ENCODE results near the gene EIPR1.
"Not testable (repeated sequence)": the region's sequence is repeated elsewhere in the genome, so short reads cannot be mapped to it uniquely, and the experiment has no call there.

The EIPR1 gene

GRCh38 chr2:3212061-3212362 is 165.6 kb downstream of the EIPR1 start:
- no peak for TF ChIP-seq POLR2A (IDR thresholded peaks at IDR 0.05; ENCODE audit: low read depth, low read length)
- no peak for FAIRE-seq
- no peak for DNase-seq (ENCODE audit: insufficient read length, low spot score)

GRCh38 chr2:3211256-3212060 is 166.2 kb downstream of the EIPR1 start:
- TF ChIP-seq POLR2A (IDR thresholded peaks at IDR 0.05; ENCODE audit: low read depth, low read length), result no peak
- no peak for FAIRE-seq

GRCh38 chr2:3210257-3210656 is 167.4 kb downstream of the EIPR1 start:
- FAIRE-seq (no peak), DNase-seq (ENCODE audit: insufficient read length, low spot score) (no peak)
- TF ChIP-seq POLR2A (IDR thresholded peaks at IDR 0.05; ENCODE audit: low read depth, low read length), result no peak

More at GRCh38 chr2:3211256-3212060, 166.2 kb downstream of the EIPR1 start:
- no peak for DNase-seq (ENCODE audit: insufficient read length, low spot score)

- no peak for DNase-seq (ENCODE audit: insufficient read length, low spot score)
- TF ChIP-seq POLR2A (IDR thresholded peaks at IDR 0.05; ENCODE audit: low read depth, low read length), result no peak
- no peak for FAIRE-seq
Observed at GRCh38 chr2:3209258-3209657, 168.4 kb downstream of the EIPR1 start.

- DNase-seq (ENCODE audit: insufficient read length, low spot score), result no peak
- no peak for TF ChIP-seq POLR2A (IDR thresholded peaks at IDR 0.05; ENCODE audit: low read depth, low read length)
- no peak for FAIRE-seq
Observed at GRCh38 chr2:3208591-3208990, 169.0 kb downstream of the EIPR1 start.

GRCh38 chr2:3208179-3208578 is 169.4 kb downstream of the EIPR1 start:
- TF ChIP-seq POLR2A (IDR thresholded peaks at IDR 0.05; ENCODE audit: low read depth, low read length), result no peak
- FAIRE-seq (no peak), DNase-seq (ENCODE audit: insufficient read length, low spot score) (no peak)

GRCh38 chr2:3207091-3207491 is 170.5 kb downstream of the EIPR1 start:
- TF ChIP-seq POLR2A (IDR thresholded peaks at IDR 0.05; ENCODE audit: low read depth, low read length), result no peak
- DNase-seq (ENCODE audit: insufficient read length, low spot score) (no peak), FAIRE-seq (no peak)

GRCh38 chr2:3205845-3206244 is 171.8 kb downstream of the EIPR1 start:
- DNase-seq (ENCODE audit: insufficient read length, low spot score), result no peak
- TF ChIP-seq POLR2A (IDR thresholded peaks at IDR 0.05; ENCODE audit: low read depth, low read length), result no peak
- FAIRE-seq, result no peak

- no peak for TF ChIP-seq POLR2A (IDR thresholded peaks at IDR 0.05; ENCODE audit: low read depth, low read length)
- DNase-seq (ENCODE audit: insufficient read length, low spot score) (no peak), FAIRE-seq (no peak)
Observed at GRCh38 chr2:3204031-3204821, 173.4 kb downstream of the EIPR1 start.

GRCh38 chr2:3203497-3204019 is 174.1 kb downstream of the EIPR1 start:
- no peak for FAIRE-seq
- no peak for DNase-seq (ENCODE audit: insufficient read length, low spot score)
- TF ChIP-seq POLR2A (IDR thresholded peaks at IDR 0.05; ENCODE audit: low read depth, low read length), result no peak

GRCh38 chr2:3202926-3203325 is 174.7 kb downstream of the EIPR1 start:
- TF ChIP-seq POLR2A (IDR thresholded peaks at IDR 0.05; ENCODE audit: low read depth, low read length), result no peak
- DNase-seq (ENCODE audit: insufficient read length, low spot score), result no peak
- no peak for FAIRE-seq

GRCh38 chr2:3201281-3201680 is 176.3 kb downstream of the EIPR1 start:
- DNase-seq (ENCODE audit: insufficient read length, low spot score) (no peak), FAIRE-seq (no peak)
- no peak for TF ChIP-seq POLR2A (IDR thresholded peaks at IDR 0.05; ENCODE audit: low read depth, low read length)

GRCh38 chr2:3200420-3200939 is 177.1 kb downstream of the EIPR1 start:
- TF ChIP-seq POLR2A (IDR thresholded peaks at IDR 0.05; ENCODE audit: low read depth, low read length), result no peak
- FAIRE-seq, result no peak
- no peak for DNase-seq (ENCODE audit: insufficient read length, low spot score)

- DNase-seq (ENCODE audit: insufficient read length, low spot score), result no peak
- FAIRE-seq, result no peak
Observed at GRCh38 chr2:3199627-3200345, 177.8 kb downstream of the EIPR1 start.

GRCh38 chr2:3198671-3199192 is 178.9 kb downstream of the EIPR1 start:
- not testable (repeated sequence) for DNase-seq (ENCODE audit: insufficient read length, low spot score); FAIRE-seq

More at GRCh38 chr2:3199627-3200345, 177.8 kb downstream of the EIPR1 start:
- no peak for TF ChIP-seq POLR2A (IDR thresholded peaks at IDR 0.05; ENCODE audit: low read depth, low read length)
